ENCODE results near the gene CORO2B.

The CORO2B gene

GRCh38 chr15:68729789-68730411 is 151.1 kb downstream of the CORO2B start:
- TF ChIP-seq ZFP30 (CRISPR knock-in tag; IDR thresholded peaks at IDR 0.05) (no peak), SNAI2 (CRISPR knock-in tag; IDR thresholded peaks at IDR 0.05) (no peak), TOX (CRISPR knock-in tag; IDR thresholded peaks at IDR 0.05; ENCODE audit: borderline replicate concordance) (no peak)
- TF ChIP-seq, protein P1, sequence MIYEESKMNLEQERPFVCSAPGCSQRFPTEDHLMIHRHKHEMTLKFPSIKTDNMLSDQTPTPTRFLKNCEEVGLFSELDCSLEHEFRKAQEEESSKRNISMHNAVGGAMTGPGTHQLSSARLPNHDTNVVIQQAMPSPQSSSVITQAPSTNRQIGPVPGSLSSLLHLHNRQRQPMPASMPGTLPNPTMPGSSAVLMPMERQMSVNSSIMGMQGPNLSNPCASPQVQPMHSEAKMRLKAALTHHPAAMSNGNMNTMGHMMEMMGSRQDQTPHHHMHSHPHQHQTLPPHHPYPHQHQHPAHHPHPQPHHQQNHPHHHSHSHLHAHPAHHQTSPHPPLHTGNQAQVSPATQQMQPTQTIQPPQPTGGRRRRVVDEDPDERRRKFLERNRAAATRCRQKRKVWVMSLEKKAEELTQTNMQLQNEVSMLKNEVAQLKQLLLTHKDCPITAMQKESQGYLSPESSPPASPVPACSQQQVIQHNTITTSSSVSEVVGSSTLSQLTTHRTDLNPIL (CRISPR knock-in tag; IDR thresholded peaks at IDR 0.05; ENCODE audit: low read depth) = no peak
- ATAC-seq = no peak; the same call in 2 of the 3 replicates

- ATAC-seq = peak; percentile 64; the same call in 2 of the 3 replicates
- TF ChIP-seq SNAI2 (CRISPR knock-in tag; IDR thresholded peaks at IDR 0.05) (no peak), BACH2 (CRISPR knock-in tag; IDR thresholded peaks at IDR 0.05; ENCODE audit: borderline replicate concordance) (no peak), ZC3H10 (CRISPR knock-in tag; IDR thresholded peaks at IDR 0.05) (no peak), ZNF8 (CRISPR knock-in tag; IDR thresholded peaks at IDR 0.05) (no peak), RARB (CRISPR knock-in tag; IDR thresholded peaks at IDR 0.05) (no peak), ZFP3 (CRISPR knock-in tag; IDR thresholded peaks at IDR 0.05) (no peak), TOX (CRISPR knock-in tag; IDR thresholded peaks at IDR 0.05; ENCODE audit: borderline replicate concordance) (no peak), ZFP30 (CRISPR knock-in tag; IDR thresholded peaks at IDR 0.05) (no peak), ESRRG (CRISPR knock-in tag; IDR thresholded peaks at IDR 0.05) (no peak), GLIS3 (CRISPR knock-in tag; IDR thresholded peaks at IDR 0.05) (no peak), ZNF565 (CRISPR knock-in tag; conservative IDR thresholded peaks at IDR 0.05; ENCODE audit: low read depth) (no peak), OSR1 (CRISPR knock-in tag; IDR thresholded peaks at IDR 0.05) (no peak)
- TF ChIP-seq, protein P2, sequence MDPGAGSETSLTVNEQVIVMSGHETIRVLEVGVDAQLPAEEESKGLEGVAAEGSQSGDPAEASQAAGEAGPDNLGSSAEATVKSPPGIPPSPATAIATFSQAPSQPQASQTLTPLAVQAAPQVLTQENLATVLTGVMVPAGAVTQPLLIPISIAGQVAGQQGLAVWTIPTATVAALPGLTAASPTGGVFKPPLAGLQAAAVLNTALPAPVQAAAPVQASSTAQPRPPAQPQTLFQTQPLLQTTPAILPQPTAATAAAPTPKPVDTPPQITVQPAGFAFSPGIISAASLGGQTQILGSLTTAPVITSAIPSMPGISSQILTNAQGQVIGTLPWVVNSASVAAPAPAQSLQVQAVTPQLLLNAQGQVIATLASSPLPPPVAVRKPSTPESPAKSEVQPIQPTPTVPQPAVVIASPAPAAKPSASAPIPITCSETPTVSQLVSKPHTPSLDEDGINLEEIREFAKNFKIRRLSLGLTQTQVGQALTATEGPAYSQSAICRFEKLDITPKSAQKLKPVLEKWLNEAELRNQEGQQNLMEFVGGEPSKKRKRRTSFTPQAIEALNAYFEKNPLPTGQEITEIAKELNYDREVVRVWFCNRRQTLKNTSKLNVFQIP (CRISPR knock-in tag; IDR thresholded peaks at IDR 0.05; ENCODE audit: borderline replicate concordance, low read depth) = no peak
- TF ChIP-seq, protein P3, sequence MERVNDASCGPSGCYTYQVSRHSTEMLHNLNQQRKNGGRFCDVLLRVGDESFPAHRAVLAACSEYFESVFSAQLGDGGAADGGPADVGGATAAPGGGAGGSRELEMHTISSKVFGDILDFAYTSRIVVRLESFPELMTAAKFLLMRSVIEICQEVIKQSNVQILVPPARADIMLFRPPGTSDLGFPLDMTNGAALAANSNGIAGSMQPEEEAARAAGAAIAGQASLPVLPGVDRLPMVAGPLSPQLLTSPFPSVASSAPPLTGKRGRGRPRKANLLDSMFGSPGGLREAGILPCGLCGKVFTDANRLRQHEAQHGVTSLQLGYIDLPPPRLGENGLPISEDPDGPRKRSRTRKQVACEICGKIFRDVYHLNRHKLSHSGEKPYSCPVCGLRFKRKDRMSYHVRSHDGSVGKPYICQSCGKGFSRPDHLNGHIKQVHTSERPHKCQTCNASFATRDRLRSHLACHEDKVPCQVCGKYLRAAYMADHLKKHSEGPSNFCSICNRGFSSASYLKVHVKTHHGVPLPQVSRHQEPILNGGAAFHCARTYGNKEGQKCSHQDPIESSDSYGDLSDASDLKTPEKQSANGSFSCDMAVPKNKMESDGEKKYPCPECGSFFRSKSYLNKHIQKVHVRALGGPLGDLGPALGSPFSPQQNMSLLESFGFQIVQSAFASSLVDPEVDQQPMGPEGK (CRISPR knock-in tag; IDR thresholded peaks at IDR 0.05; ENCODE audit: borderline replicate concordance) = no peak
Observed at GRCh38 chr15:68730471-68730919, 151.7 kb downstream of the CORO2B start.

DNA sequence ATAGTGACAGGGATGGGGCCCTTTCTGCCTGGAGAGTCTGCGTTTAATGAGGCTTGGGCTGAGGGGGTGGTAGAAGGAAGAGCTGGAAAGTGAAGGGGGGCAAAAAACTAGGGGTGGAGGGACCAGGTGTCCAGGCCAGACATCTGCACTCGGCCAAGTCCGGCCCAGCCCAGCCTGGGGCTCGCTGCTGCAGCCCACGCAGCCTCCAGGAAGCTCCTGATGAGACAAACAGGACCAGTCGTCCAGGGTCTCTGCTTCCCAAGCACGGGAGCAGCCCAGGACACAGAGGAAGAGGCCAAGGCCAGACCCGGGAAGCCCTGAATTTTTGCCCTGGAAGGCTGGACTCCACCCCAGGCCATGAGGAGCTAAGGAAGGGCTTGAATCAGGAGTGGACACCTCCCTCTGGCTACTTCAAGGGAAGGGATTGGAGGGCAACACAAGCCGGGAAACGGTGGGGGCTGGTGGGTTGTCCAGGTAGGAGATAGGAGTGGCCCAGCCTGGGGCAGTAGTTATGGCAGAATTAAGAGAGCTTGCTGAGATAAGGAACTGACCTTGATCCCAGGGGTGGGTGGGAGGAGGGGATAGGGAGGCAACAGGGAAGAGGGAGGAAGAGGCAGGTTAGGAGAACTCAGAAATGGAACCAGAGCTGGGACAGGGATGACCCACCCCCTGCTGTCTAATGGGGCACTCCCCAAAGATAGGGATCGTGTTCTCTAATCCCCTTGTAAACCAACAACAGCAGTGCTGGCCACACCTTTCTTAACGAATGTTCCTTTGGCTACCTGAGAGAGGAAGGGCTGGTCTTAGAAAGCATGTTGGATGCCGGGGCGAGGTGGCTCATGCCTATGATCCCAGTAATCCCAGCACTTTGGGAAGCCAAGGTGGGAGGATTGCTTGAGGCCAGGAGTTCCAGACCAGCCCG is 152.4 kb downstream of the CORO2B start:
- ATAC-seq = no peak; the same call in 2 of the 3 replicates
- no peak for TF ChIP-seq SNAI2 (CRISPR knock-in tag; IDR thresholded peaks at IDR 0.05)
- TF ChIP-seq, protein P1 (CRISPR knock-in tag; IDR thresholded peaks at IDR 0.05; ENCODE audit: low read depth) = no peak
- TF ChIP-seq ZNF565 (CRISPR knock-in tag; conservative IDR thresholded peaks at IDR 0.05; ENCODE audit: low read depth) = no peak
- no peak for TF ChIP-seq ISL1 (CRISPR knock-in tag; IDR thresholded peaks at IDR 0.05)
- no peak for TF ChIP-seq OSR1 (CRISPR knock-in tag; IDR thresholded peaks at IDR 0.05)

GRCh38 chr15:68732451-68732850 is 153.7 kb downstream of the CORO2B start:
- ATAC-seq = no peak
- TF ChIP-seq TSHZ2 (CRISPR knock-in tag; IDR thresholded peaks at IDR 0.05) (no peak), ZFP30 (CRISPR knock-in tag; IDR thresholded peaks at IDR 0.05) (no peak), ZFP3 (CRISPR knock-in tag; IDR thresholded peaks at IDR 0.05) (no peak), ESRRG (CRISPR knock-in tag; IDR thresholded peaks at IDR 0.05) (no peak), ISL1 (CRISPR knock-in tag; IDR thresholded peaks at IDR 0.05) (no peak), BACH2 (CRISPR knock-in tag; IDR thresholded peaks at IDR 0.05; ENCODE audit: borderline replicate concordance) (no peak), SNAI2 (CRISPR knock-in tag; IDR thresholded peaks at IDR 0.05) (no peak), ARNTL (CRISPR knock-in tag; IDR thresholded peaks at IDR 0.05; ENCODE audit: borderline replicate concordance, low read depth) (no peak)

All from SK-N-SH treated with all-trans-retinoic acid at 6 μM for 48 hours (cell line).